Retina (tissue), 1 donor: Measurements from ENCODE around the gene IGFBPL1.
"Not testable (repeated sequence)": the region's sequence is repeated elsewhere in the genome, so short reads cannot be mapped to it uniquely, and the experiment has no call there.

ENCODE experiments used
- DNase-seq: peaks from one replicate; pipeline ENCODE4 v3.0.0-alpha.2; 2016

The IGFBPL1 gene

GRCh38 chr9:38431116-38431515 is 6.9 kb upstream of the IGFBPL1 start:
- DNase-seq: no peak

GRCh38 chr9:38428062-38428461 is 3.8 kb upstream of the IGFBPL1 start:
- no peak for DNase-seq

- no peak for DNase-seq
Measured at GRCh38 chr9:38424918-38425317, 664 bp upstream of the IGFBPL1 start.

- DNase-seq: no peak
Measured at GRCh38 chr9:38423273-38423972, 831 bp downstream of the IGFBPL1 start.

- peak; percentile 40 for DNase-seq
Measured at GRCh38 chr9:38422555-38423260, 1.5 kb downstream of the IGFBPL1 start.

- peak; percentile 88 for DNase-seq
Measured at GRCh38 chr9:38421498-38422211, 2.6 kb downstream of the IGFBPL1 start.

- no peak for DNase-seq
Measured at GRCh38 chr9:38419181-38419580, 5.1 kb downstream of the IGFBPL1 start.

- DNase-seq: no peak
Measured at GRCh38 chr9:38418366-38418765, 5.9 kb downstream of the IGFBPL1 start.

- peak; percentile 19 for DNase-seq
Measured at GRCh38 chr9:38417003-38417945, 7.0 kb downstream of the IGFBPL1 start.

- no peak for DNase-seq
Measured at GRCh38 chr9:38416461-38416860, 7.8 kb downstream of the IGFBPL1 start.

GRCh38 chr9:38415856-38416255 is 8.4 kb downstream of the IGFBPL1 start:
- DNase-seq: no peak

- peak; percentile 76 for DNase-seq
Measured at GRCh38 chr9:38414040-38414723, 10.1 kb downstream of the IGFBPL1 start.

GRCh38 chr9:38413283-38413682 is 11.0 kb downstream of the IGFBPL1 start:
- DNase-seq: peak; percentile 25

GRCh38 chr9:38412751-38413150 is 11.5 kb downstream of the IGFBPL1 start:
- DNase-seq: peak; percentile 16

GRCh38 chr9:38408719-38409118 is 15.5 kb downstream of the IGFBPL1 start:
- DNase-seq: no peak

GRCh38 chr9:38406476-38407186 is 17.6 kb downstream of the IGFBPL1 start:
- DNase-seq: no peak

GRCh38 chr9:38405785-38406184 is 18.5 kb downstream of the IGFBPL1 start:
- DNase-seq: no peak

GRCh38 chr9:38404314-38404713 is 19.9 kb downstream of the IGFBPL1 start:
- no peak for DNase-seq

GRCh38 chr9:38401994-38402393 is 22.3 kb downstream of the IGFBPL1 start:
- DNase-seq: no peak

GRCh38 chr9:38399191-38399590 is 25.1 kb downstream of the IGFBPL1 start:
- DNase-seq: not testable (repeated sequence)

GRCh38 chr9:38396371-38396671 is 27.9 kb downstream of the IGFBPL1 start:
- DNase-seq: no peak
